Transverse colon (tissue), 4 donors: ENCODE data around the gene SMAP1. TPM values are rescaled to one million over a fixed set of nuclear protein-coding genes. Genes with fewer than 3 reads are reported as not detected.

Experiments
- DNase-seq: peaks from one replicate; pipeline ENCODE4 v3.0.0-alpha.2; 2019
- H3K27ac ChIP-seq, 4 donors: fragments of 200-600 bp; sonication (generic); 2 replicates each; pipeline ENCODE4 v1.5.1; 2016 to 2018; ENCODE audit warnings: inconsistent platforms in 4 of 4
- H3K27me3 ChIP-seq: fragments of 200-600 bp; sonication (generic); 2 replicates; pipeline ENCODE4 v1.5.1; 2017; ENCODE audit warnings: inconsistent platforms
- H3K36me3 ChIP-seq, 4 donors: fragments of 200-600 bp; sonication (generic); 2 replicates each; pipeline ENCODE4 v1.5.1; 2017 to 2019; ENCODE audit warnings: inconsistent platforms in 4 of 4
- H3K4me1 ChIP-seq, 4 donors: fragments of 200-600 bp; sonication (generic); 2 replicates each; pipeline ENCODE4 v1.5.1; 2017 to 2020; ENCODE audit warnings: inconsistent platforms in 4 of 4
- H3K4me3 ChIP-seq, 4 donors: fragments of 200-600 bp; sonication (generic); 1 replicate in 1 of 4; 2 replicates in 3 of 4; pipeline versions ENCODE4 v1.5.1 to v1.6.1; 2017 to 2019; ENCODE audit warnings: inconsistent platforms in 4 of 4
- H3K9me3 ChIP-seq, 2 donors: fragments of 200-600 bp; sonication (generic); 2 replicates each; pipeline ENCODE4 v1.5.1; 2017 to 2019; ENCODE audit warnings: inconsistent platforms in 2 of 2
- CTCF ChIP-seq, 5 experiments: fragments of 200-600 bp in 3 of 5; fragments of 450-650 bp in 2 of 5; sonication (generic) in 3 of 5; IDR thresholded peaks; 1 replicate in 2 of 5; 2 replicates in 3 of 5; pipeline ENCODE4 v1.5.1; 2016 to 2017; ENCODE audit warnings: antibody characterized with exemption in 5 of 5, inconsistent platforms in 3 of 5, mild to moderate bottlenecking in 2 of 5, moderate library complexity in 1 of 5
- EP300 ChIP-seq: sonication (generic); formaldehyde crosslinking; IDR thresholded peaks from one replicate; pipeline ENCODE4 v1.6.1; 2017; ENCODE audit warnings: antibody characterized with exemption, low read depth
- POLR2A ChIP-seq: fragments of 450-650 bp; IDR thresholded peaks from one replicate; pipeline ENCODE4 v1.6.1; 2016; ENCODE audit warnings: antibody characterized with exemption, mild to moderate bottlenecking, moderate library complexity
- POLR2AphosphoS5 ChIP-seq, 3 donors: sonication (generic); formaldehyde crosslinking; IDR thresholded peaks; one replicate each; pipeline ENCODE4 v1.6.1; 2016; ENCODE audit warnings: antibody characterized with exemption in 3 of 3
- WGBS, 2 donors: methylation state at CpG; one replicate each; pipeline ENCODE4 v1.1.5; 2018; ENCODE audit warnings: low coverage in 1 of 2; 5-methylcytosine and 5-hydroxymethylcytosine counted together
- in situ Hi-C, 4 donors: fragments of 200-750 bp; cut with MboI; loops; one replicate each; pipeline versions ENCODE4 v1.15.0 to v1.15.1; 2017; ENCODE audit warnings: low sequenced_read_pairs in 3 of 4, low pct_ligation_motif_present in 1 of 4, low pct_unique_long_range_greater_than_20kb in 1 of 4
- intact Hi-C: fragments of 100-400 bp; cut with DNase I; formaldehyde crosslinking; loops from one replicate; pipeline ENCODE4 v1.15.1; 2023; ENCODE audit warnings: low total_unique reads
- total RNA-seq, 4 donors: library from RNA; depleted of rRNA; stranded (reverse); fragments of >200 nt; gene quantifications; one replicate each; pipeline ENCODE4 v1.1.0, GENCODE V29; 2016

The SMAP1 gene
- total RNA-seq, 4 donors from 2014 or later: 10.3 to 49.3 (median 35.3) TPM

GRCh38 chr6:70651326-70651905, 16.3 kb upstream of the SMAP1 start:
- TF ChIP-seq CTCF (IDR thresholded peaks at IDR 0.05) (no peak), POLR2A (no peak), EP300 (no peak), POLR2AphosphoS5 (IDR thresholded peaks at IDR 0.05) (no peak)
- H3K4me3 ChIP-seq: no peak overlapping the region
- H3K4me1 ChIP-seq: no peaks in the 10 kb centered on the region
- DNase-seq: peak; percentile 32
- H3K36me3 ChIP-seq: no peaks in the 10 kb centered on the region
- no peaks in the 10 kb centered on the region for H3K9me3 ChIP-seq
- no peaks in the 10 kb centered on the region for H3K27me3 ChIP-seq
- in situ Hi-C loops (loop anchor here in 1 of 4 donors (25.0 kb wide), 1 partner anchor 239 kb away; the partner anchor contains the start of gene FAM135A), intact Hi-C loops (no loop called here)
- WGBS, 2 donors: 70 to 83% methylated on average over 3 of the region's 3 CpGs
- H3K27ac ChIP-seq: no peak overlapping the region

- Histone ChIP-seq H3K4me3 (no peak overlapping the region), H3K27me3 (no peaks in the 10 kb centered on the region), H3K27ac (no peak overlapping the region), H3K9me3 (no peaks in the 10 kb centered on the region), H3K36me3 (no peaks in the 10 kb centered on the region), H3K4me1 (no peaks in the 10 kb centered on the region)
- DNase-seq: no peak
- in situ Hi-C loops: loop anchor here in 1 of 4 donors (25.0 kb wide), 1 partner anchor 240 kb away; the partner anchor contains the start of gene FAM135A
- WGBS, 2 donors: 100% methylated on average over 1 of the region's 1 CpG
- TF ChIP-seq POLR2AphosphoS5 (IDR thresholded peaks at IDR 0.05) (no peak), POLR2A (no peak), EP300 (no peak), CTCF (IDR thresholded peaks at IDR 0.05) (no peak)
- intact Hi-C loops: no loop called here
These were observed 15.5 kb upstream of the SMAP1 start for GRCh38 chr6:70652216-70652615.

- 60 to 74% methylated on average over 2 to 3 of the region's 3 CpGs for WGBS, 2 donors
- Histone ChIP-seq H3K4me3 (no peak overlapping the region), H3K9me3 (no peaks in the 10 kb centered on the region), H3K27me3 (no peaks in the 10 kb centered on the region), H3K36me3 (no peaks in the 10 kb centered on the region), H3K4me1 (no peaks in the 10 kb centered on the region), H3K27ac (no peak overlapping the region)
- intact Hi-C loops: no loop called here
- no peak for TF ChIP-seq POLR2AphosphoS5 (IDR thresholded peaks at IDR 0.05)
- no peak for TF ChIP-seq EP300
- TF ChIP-seq CTCF (IDR thresholded peaks at IDR 0.05): no peak
- TF ChIP-seq POLR2A: no peak
- in situ Hi-C loops: loop anchor here in 1 of 4 donors (25.0 kb wide), 1 partner anchor 245 kb away; the partner anchor contains the start of gene FAM135A
- no peak for DNase-seq
These were observed 10.0 kb upstream of the SMAP1 start for GRCh38 chr6:70657706-70658105.

- no peak for DNase-seq
- Histone ChIP-seq H3K27me3 (no peaks in the 10 kb centered on the region), H3K4me3 (no peak overlapping the region), H3K9me3 (no peaks in the 10 kb centered on the region), H3K27ac (no peak overlapping the region), H3K4me1 (peaks cover 0 to 13% (median 7%) of the 10 kb centered on the region in 4 donors), H3K36me3 (no peaks in the 10 kb centered on the region)
- 89% methylated on average over 5 to 6 of the region's 6 CpGs for WGBS, 2 donors
- intact Hi-C loops (no loop called here), in situ Hi-C loops (loop anchor here in 1 of 4 donors (25.0 kb wide), 1 partner anchor 252 kb away; the partner anchor contains the start of gene FAM135A)
- no peak for TF ChIP-seq POLR2AphosphoS5 (IDR thresholded peaks at IDR 0.05)
- TF ChIP-seq POLR2A: no peak
These were observed 3.7 kb upstream of the SMAP1 start for GRCh38 chr6:70663881-70664466.
